Measurements from ENCODE around the gene LMOD1.
"Not testable (repeated sequence)": the region's sequence is repeated elsewhere in the genome, so short reads cannot be mapped to it uniquely, and the experiment has no call there.

Gene LMOD1

GRCh38 chr1:201912832-201913231 lies 33.5 kb downstream of the LMOD1 start:
- DNase-seq: no peak

- DNase-seq: no peak
Measured at GRCh38 chr1:201911826-201912571, 34.3 kb downstream of the LMOD1 start.

DNA sequence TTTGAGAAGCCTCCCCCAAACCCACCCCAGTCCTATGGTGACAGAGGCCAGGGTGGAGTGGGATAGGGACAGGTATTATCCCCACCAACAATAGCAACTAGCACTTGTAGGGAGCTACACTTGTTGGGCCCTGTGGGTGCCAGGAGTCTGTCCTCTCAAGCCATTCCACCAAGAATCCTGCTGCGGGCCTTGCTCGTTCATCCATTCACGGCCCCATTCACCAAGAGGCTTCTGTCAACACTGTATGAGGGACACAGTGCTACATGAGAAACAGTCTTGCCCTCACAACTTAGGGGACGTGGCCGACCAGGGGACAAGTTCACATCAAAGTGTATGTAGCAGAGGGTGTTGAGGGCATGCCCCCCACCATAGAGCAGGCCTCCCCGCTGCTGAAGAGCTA lies 38.7 kb downstream of the LMOD1 start:
- DNase-seq: no peak

GRCh38 chr1:201906336-201906735 lies 40.0 kb downstream of the LMOD1 start:
- no peak for DNase-seq

GRCh38 chr1:201905234-201905890 lies 41.0 kb downstream of the LMOD1 start:
- DNase-seq: no peak

GRCh38 chr1:201904579-201904978 lies 41.8 kb downstream of the LMOD1 start:
- no peak for DNase-seq

DNA sequence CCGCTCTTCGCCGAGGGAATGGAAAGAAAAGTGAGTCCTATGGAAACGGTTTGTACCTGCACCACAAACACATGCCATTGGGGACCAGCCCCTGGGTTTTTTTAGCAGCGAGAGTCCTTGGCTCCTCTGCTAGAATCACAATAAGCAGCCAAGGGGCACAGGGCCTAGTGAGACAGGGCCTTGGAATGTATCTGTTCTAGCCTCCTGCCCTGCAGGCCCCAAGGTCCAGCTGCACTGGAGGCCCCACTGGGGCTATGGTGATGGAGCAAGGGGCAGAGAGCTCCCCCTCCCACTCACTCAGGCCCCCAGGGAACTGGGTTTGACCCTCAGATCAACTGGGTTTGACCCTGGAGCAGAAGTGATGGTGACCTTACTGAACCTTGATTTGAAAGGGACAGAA lies 43.2 kb downstream of the LMOD1 start:
- DNase-seq: no peak

- DNase-seq: no peak
Measured at GRCh38 chr1:201902198-201902597, 44.1 kb downstream of the LMOD1 start.

GRCh38 chr1:201901036-201901435 lies 45.3 kb downstream of the LMOD1 start:
- DNase-seq: not testable (repeated sequence)

DNA sequence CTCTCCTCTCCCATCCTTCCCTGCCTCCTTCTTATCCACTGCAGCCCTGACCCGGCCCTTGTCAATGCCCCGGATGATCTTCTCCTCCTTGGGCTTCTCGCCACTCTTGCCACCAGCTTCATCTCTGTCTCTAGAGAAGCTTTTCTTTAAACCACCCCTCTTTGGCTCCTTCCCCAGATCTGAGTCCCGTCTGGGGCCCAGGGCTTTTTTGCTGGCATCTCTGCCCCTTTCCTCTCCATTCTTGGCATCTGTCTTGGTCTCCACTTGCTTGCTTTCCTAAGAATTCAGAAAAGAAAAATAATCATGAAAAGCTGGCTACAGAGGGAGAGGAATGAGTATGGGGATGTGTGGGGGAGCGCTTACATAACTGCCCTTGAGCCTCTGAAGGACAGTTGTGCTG lies 45.9 kb downstream of the LMOD1 start:
- no peak for DNase-seq

- DNase-seq: no peak
Measured at GRCh38 chr1:201899683-201900429, 46.5 kb downstream of the LMOD1 start.

GRCh38 chr1:201898992-201899391 lies 47.4 kb downstream of the LMOD1 start:
- DNase-seq: no peak

DNA sequence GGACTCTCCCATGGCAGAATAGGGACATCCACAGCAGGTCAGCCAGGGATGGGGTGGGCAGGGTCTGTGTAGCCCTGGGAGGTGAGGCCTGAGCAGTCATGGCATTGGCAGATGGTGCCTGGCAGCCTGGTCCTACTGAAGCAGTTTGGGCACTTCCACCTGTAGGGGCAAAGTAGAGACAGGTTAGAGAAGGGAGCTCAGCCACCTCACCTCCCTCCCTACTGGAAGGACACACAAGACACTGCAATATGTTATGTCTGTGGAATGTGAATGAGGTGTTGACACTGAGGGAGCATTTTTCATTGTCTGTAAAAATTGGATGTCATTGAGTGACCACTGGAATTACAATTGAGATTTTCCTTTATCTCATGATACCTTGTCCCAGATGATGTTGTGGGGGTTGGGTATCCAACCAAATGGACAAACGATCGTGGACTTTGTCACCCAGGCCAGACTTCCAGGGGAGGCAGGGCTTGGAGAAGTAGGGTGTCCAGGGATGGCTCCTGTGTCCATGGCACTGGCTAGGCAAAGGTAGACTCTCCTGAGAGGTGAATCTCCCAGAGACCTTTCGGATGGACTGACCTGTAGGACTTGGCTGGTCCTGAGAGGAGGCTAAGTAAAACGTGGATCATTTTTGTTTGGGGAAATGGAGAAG lies 48.0 kb downstream of the LMOD1 start:
- DNase-seq: no peak

GRCh38 chr1:201896951-201897391 lies 49.4 kb downstream of the LMOD1 start:
- DNase-seq: peak; percentile 27

GRCh38 chr1:201895913-201896807 lies 50.2 kb downstream of the LMOD1 start:
- DNase-seq: peak; percentile 96

DNA sequence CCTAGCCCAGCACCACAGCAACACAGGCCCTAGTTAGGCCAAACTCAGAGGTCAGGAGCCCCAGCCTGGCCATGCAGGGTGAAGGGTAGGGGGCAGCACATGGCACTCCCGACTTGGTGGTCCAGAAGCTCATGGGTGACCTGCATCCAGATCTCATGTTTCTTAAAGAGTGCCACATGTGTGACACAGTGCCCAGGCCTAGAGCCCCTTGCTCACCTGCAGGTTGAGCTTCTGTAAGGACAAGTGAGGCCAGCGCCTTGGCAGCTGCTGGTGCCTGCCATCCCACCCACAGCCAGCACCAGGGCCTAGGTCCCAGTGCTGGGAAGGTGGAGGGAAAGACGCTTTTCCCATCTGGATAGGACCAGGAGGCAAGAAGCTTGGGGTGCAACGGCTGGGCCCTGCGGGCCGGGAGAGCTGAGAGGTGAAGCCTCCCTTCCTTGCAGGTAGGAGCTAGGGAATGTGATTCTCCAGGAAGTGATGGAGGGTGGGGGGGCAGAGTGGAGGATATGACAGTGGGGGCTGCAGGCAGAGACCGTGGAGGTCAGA lies 51.2 kb downstream of the LMOD1 start:
- DNase-seq: no peak

DNA sequence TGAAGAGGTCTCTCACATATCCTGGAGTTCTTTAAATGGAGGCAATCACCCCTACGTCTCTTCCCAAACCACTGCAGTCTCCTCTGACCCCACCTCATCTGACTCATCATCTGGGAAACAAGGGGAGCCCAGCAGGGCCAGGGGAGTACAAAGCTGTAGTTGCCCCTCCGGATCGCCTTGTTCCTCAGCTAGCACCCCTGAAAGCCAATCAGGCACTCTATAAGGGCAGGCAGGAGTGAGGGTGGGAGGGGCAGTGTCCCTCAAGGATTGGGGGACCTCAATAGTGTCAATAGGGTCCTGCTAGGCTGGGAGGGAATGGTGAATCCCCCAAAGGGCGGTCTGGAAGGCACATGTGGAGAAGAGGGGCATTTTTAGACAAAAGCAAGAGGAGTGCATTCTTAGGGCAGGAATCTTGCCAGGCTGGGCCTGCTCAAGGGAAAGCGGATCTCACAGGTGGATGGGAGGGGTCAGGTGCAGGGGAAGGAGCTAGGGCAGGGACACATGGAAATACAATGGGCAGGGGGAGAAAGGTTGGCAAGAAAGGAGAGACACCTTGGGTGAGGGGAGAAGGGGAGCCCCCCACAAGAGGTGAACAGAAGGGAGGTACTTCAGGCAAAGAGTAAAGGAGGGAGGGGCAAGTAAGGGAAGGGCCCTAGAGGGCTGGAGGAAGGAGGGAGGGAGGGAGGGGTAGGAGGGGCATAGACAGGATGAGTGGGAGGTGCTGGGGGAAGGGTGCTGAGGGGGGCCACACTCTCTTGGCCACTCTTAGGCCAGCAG lies 51.8 kb downstream of the LMOD1 start:
- no peak for DNase-seq

GRCh38 chr1:201893431-201893830 lies 52.9 kb downstream of the LMOD1 start:
- DNase-seq: no peak

GRCh38 chr1:201892211-201892610 lies 54.1 kb downstream of the LMOD1 start:
- DNase-seq: no peak

- no peak for DNase-seq
Measured at GRCh38 chr1:201891451-201892045, 54.8 kb downstream of the LMOD1 start.

All from DMS53 (cell line).